ENCODE results near the gene CAMSAP3.

DNA sequence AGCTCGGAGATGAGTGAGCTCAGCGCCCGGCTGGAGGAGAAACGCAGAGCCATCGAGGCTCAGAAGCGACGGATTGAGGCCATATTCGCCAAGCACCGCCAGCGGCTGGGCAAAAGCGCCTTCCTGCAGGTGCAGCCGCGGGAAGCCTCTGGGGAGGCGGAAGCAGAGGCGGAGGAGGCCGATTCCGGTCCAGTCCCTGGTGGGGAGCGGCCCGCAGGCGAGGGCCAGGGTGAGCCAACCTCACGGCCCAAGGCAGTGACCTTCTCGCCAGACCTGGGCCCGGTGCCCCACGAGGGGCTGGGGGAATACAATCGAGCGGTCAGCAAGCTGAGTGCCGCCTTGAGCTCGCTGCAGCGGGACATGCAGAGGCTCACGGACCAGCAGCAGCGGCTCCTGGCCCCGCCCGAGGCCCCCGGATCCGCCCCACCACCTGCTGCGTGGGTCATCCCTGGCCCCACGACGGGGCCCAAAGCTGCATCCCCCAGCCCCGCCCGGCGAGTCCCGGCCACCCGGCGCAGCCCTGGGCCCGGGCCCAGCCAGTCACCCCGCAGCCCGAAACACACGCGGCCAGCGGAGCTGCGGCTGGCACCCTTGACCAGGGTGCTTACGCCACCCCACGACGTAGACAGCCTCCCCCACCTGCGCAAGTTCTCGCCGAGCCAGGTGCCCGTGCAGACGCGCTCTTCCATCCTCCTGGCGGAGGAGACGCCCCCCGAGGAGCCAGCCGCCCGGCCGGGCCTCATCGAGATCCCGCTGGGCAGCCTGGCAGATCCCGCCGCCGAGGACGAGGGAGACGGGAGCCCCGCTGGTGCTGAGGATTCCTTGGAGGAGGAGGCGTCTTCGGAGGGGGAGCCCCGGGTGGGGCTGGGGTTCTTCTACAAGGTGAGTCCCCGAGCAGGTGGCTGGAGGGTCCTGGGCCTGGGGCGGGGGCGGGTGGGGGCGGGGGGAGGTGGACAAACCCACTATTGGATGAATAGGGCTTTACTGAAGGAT lies 16.9 kb downstream of the CAMSAP3 start:
- TF ChIP-seq GATA2 (IDR thresholded peaks at IDR 0.05; ENCODE audit: low read depth, low read length), result no peak
- no peak for TF ChIP-seq GATA3 (IDR thresholded peaks at IDR 0.05; ENCODE audit: low read depth, low read length)
